HG02852 (cell line): Measurements from ENCODE around the gene ASCC1.

Experiments
- ATAC-seq: cut with Tn5 transposase; IDR thresholded peaks from one replicate; pipeline ENCODE4 v1.9.1; 2021; ENCODE audit warnings: mild to moderate bottlenecking, moderate library complexity; ENCODE audit not compliant: unreplicated experiment

Gene ASCC1, protein sequence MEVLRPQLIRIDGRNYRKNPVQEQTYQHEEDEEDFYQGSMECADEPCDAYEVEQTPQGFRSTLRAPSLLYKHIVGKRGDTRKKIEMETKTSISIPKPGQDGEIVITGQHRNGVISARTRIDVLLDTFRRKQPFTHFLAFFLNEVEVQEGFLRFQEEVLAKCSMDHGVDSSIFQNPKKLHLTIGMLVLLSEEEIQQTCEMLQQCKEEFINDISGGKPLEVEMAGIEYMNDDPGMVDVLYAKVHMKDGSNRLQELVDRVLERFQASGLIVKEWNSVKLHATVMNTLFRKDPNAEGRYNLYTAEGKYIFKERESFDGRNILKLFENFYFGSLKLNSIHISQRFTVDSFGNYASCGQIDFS

DNA sequence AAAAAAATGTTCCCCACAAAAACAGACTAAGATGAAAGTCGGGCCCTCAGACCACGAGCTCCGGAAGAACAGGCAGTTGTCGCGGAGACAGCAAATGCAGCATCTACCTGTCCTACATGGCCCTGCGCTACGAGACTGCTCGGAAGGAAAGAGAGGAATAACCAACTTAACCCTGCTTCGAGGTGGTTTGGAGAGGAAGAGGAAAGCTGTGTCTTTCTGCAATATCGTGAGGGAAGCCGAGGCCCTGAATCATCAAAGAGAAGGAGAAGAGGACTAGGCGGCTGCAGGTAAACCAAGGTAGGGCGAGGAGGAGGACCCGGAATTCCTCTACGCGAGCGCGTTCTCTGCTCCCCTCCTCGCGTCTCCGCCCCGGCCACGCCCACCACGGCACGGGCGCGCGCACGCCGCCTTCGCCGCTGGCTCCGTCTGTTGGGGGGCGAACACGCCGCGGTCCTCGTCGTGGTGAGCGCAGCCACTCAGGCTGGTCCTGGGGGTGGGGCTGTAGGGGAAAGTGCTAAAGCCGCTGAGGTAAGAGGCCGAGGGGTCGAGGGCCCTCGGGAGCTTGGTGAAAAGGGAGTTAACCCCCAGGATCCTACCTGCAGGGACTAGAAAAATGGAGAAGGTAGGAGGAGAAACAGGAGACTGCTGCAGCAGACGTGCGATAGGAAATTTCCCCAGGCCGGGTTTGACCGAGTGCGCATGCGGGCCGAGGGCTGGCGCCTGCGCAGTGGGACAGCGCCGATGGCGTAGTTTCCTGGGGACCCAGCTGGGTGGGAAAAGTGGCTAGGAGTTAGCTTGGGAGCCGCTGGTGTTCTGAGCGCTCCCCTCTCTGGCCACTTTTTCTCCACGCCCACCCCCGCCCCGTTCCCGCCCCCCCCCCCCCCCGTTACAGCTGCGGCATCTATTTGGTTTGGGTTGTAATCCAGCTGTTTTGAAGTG lies at the start of gene ASCC1, which contains the start of gene ANAPC16:
ASCC1 (minus strand) TSS at position 666 of the 939 bp plus-strand sequence. CDS start 2,978 bp downstream, outside the sequence.
ANAPC16 (plus strand) TSS at position 402 of the 939 bp plus-strand sequence. CDS start 7,903 bp downstream, outside the sequence.
- peak; percentile 82 for ATAC-seq

DNA sequence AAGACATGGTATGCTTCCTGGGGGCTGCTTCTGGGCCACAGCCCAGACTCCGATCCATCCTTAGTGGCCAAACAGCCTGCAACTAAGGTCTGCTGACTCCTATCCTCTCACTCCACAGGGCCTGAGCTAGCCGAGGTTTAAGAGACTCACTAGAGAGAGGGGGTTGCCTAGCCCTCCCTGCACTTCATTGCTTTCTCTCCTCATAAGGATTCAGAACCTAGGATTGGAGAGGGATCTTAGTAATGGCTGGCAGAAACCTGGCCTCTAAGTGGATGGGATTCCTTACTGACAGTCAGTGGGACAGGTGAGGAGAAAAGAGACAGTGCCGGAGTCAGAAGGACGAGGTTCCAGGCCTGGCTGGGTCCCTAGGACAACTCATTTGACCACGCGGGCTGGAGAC lies 49.4 kb upstream of the ASCC1 start:
- ATAC-seq = no peak

DNA sequence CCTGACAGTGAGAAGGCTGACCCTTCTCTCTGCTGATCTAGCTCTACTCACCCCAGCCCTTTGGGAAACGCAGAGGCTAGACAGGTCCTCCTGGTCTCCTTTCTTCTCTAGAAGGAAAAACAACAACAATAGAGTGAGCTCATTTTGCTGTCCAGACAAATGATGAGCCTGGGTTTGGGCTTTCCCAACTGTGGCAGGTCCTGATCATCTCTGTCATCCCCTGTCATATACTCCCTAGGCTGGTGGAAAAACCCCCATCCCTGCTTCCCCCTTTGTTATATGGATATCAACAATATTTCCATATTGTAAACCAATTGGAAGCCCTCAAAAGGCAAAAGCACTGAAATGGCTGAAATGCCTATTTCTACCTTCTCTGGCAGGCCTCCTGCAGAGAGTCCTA lies 48.5 kb upstream of the ASCC1 start:
- no peak for ATAC-seq

DNA sequence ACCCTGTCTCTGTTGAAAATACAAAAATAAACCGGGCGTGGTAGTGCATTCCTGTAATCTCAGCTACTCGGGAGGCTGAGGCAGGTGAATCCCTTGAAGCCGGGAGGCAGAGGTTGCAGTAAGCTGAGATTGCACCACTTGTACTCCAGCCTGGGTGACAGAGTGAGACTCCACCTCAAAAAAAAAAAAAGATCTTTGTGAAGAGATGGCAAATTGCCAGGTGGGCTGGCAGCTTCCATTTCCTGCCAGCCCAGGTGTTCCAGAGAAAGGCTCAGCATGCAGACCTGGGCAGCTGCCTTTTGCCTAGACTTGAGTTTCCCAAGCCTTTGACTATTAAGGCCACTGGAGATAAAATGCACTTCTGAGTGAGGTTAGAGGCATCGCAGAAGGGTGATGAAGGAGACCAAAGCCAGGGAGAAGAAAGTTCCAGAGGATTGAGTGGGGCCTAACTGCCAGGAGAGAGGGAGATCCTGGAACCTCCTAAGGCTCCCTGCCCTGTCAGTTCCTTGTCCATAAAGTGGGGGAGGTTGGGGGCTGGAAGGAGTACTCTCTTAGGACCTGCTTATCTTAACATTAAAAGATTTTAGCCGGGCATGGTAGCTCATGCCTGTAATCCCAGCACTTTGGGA lies 47.7 kb upstream of the ASCC1 start:
- ATAC-seq = no peak

DNA sequence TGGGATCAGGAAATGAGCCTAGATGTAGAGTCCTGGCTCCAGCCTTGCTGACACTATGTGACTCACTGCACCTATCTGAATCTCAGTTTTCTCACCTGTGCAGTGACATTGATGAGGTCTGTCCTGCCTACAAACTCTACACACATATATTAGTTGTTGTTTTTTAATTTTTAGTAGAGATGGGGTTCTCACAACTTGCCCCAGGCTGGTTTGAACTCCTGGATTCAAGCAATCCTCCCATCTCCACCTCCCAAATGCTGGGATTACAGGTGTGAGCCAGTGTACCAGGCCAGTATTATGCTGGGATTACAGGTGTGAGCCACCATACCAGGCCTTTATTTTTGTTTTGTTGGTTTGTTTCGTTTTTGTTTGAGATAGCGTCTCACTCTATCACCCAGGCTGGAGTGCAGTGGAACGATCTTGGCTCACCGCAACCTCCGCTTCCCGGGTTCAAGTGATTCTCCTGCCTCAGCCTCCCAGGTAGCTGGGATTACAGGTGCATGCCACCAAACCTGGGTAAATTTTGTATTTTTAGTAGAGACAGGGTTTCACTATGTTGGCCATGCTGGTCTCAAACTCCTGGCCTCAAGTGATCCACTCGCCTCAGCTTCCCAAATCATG lies 45.8 kb upstream of the ASCC1 start:
- peak; percentile 9 for ATAC-seq

DNA sequence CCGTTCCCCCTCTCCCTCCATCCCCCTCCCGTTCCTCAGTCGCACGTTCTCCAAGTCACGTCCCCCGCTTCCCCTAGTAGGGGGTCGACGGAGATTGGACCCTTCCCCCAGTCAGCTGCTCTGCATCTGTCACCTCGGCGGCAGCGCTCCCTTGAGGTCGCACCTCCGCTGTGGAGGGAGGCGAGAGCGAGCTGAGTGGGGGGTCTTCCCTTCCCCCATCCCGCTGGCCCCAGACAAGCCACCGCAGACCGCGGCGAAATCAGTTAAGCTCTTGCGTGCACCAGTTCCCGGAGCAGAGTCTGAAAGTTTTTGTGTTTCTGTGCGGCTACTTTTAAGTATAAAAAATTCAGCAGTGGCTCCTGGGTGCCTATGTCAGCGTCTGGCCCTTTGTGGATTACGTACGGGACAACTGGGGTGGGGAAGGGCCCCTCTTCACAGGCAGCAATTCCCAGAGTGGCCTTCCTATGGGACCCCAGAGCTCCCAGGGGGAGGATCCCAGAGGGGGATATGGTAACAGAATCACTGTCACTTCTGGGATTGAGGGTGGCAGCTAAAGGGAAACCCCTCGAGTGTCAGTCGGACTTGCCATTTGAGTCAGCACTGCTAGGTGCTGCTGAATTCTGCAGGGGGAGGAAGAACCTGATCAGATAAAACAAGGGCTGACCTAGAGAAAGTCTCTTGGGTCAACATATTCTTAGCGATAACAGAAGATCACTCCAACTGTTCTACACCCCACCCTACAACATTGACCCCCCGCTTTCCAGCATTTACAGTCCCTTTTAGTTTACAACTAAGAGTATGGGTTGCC lies 45.1 kb upstream of the ASCC1 start:
- peak; percentile 47 for ATAC-seq

DNA sequence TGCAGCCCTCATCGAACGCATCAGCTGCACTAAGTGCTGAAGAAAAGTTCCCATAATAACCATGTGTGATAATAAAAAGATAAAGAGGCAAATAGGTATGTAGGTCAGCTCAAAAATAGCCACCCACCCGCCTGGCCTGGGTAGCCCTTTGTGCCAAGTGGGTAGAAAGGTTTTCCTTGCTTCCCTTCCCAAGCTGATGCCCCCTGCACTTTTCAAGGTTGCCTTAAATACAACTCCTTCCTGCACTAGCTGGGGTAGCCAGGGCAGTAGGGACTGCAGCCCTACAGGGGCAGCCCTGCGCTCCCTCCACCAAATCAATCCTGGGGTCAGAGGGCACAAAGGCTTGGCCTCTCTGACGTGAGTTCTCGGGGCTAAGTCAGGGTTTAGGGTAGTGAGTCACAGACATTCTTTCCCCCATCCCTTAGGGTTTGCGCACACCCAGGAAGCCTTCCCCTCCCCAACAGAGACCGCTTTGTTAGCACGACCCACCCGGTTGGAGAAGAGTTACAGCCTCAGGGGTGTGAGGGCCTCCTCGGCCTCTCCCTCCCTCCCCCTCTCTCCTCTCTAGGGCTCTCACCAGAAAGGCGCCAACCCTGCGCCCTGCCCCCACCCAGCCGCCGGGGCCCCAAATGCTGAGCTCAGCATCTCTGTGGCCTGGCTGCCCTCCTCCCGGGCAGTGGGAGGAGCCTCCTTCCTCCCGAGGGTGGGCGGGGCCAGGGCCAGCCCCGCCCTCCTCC lies 44.3 kb upstream of the ASCC1 start:
- peak; percentile 42 for ATAC-seq

DNA sequence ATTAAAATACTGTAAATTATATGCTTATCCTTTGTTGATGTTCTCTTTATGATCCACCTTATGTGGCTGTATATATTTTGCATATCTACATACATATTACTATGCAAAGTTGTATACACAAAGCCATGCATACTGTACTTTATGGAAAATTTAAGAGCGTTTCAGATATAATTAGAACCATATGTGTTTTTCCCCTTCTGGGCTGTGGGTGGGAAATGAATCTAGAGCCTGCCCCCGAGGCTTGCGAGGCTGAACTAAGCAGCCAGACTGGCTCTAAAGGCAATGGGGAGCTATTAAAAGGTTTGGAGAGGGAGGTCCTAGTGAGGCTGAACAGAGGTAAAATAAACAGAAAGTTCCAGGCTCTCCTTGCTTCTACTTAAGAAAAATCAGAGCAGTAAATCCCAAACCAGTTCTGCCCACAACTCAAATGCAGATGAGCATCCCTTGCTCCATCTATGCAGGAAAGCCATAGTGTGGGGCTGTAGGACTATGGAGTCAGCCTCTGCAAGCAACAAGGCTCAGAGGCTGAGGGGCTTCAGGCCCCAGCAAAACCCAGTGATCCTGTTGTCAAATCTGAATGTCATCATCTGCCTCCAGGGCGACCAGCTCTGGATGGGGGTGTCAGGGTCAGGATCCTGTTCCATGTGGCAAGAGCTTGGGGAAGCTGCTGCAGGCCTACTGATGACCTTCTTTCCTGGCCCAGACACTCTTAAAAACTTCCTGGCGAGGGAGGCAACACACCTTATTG lies 43.6 kb upstream of the ASCC1 start:
- no peak for ATAC-seq

DNA sequence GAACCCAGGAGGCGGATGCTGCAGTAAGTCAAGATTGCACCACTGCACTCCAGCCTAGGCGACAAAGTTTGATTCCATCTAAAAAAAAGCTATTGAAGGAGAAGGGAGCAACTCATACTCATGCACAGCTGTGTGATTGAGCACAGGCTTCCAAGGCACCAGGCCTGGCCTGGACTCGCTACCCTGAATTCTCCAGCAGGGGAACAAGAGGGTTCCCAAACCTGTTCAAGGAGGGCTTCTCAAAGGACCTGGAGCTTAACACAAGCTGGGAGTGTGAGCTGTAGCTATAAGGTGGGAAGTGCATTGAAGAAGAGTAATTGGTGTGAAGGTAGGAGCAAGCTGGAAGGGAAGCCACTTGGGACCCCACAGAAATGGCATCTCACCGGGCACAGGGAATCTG lies 42.5 kb upstream of the ASCC1 start:
- ATAC-seq = no peak

DNA sequence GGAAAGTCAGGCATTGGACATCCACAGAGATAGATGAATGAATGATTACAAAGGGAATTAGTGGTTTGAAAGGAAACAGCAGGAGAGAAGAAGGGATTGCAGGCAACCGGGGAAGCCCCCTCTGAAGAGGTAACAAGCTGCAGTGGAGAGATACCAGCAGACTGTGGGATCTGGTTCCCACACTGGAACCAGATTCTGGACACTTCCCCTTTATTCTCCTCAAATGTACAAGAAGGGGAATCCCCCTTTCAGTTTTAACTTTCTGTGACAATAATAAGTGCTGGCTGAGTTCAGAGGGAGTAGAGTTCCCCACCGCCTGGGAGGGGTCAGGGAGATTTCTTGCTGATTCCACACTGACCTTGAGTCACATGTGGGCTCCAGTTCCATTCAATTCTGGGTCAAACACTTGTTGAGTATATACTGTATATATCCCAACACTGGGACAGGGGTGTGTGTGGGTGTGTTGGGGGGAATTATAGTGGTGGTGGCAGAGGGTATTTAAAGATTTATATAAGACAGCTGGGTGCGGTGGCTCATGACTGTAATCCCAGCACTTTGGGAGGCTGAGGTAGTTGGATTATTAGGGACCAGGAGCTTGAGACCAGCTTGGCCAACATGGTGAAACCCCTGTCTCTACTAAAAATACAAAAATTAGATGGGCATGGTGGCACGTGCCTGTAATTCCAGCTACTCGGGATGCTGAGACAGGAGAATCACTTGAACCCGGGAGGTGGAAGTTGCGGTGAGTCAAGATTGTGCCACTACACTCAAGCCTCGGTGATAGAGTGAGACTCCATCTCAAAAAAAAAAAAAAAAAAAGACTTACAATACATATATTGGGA lies 41.2 kb upstream of the ASCC1 start:
- no peak for ATAC-seq

DNA sequence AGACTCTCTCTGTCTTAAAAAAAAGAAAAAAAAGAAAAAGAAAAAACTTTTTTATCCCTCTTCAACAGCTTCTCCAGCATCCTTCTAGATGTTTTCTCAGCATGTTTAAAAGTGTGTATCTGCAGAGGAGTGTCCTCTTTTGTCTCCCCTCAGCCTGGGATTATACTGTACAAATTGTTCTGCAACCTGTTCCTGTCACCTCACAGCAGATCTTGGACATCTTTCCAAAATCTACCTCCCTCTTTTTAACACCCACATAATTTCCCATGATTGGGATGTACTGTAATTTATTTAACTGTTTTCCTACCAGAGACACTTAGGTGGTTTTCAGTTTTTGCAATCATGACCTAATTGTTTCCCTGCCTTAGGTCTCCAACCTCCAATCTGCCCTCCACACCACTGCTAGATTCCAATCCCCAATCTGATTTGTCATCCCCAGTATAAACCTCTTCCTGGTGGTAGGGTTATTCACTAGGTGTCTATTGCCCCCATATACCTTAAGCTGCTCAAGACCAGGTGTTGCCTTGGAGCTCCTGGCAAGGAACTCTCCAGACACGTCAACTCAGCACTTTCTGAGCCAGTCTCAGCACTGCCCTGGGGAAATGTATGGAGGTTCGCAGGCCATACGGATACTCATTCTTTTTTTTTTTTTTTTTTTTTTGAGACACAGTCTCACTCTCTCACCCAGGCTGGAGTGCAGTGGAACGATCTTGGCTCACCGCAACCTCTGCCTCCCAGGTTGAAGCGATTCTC lies 40.1 kb upstream of the ASCC1 start:
- ATAC-seq = no peak

DNA sequence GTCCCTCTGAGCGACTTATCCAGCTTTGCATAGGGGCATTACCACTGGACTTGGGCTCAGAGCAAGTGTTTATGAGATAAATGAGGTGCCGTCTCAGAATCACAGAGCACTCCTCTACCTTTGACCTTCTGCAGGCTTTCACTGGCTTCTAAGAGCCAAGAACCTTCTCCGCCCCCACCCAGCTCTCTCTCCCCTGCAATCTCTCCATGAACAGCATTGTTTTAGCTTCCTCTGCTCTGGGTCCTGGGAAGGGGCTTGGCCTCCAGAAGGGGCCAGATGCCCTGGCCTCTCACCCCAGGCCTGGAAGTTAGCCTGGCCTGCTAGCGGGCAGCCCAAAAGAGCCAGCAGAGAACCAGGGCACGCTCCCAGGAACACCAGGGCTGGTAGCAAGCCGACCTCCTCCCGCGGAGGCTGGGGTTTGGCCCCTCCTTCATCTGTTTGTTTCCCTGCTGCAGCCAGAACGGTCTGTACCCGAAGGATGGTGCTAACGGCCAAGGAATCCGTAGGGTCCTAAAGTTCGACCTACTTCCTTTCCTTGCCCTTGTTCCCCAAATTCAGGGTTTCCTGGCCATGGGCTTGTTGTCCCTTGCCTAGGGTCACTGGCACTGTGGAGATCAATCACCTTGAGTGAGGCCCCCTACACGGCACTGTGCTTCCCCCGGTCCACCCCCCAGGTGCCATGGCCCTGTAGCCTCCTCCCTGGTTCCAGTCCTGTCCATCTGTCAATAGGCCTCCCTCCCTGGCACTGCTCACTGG lies 38.9 kb upstream of the ASCC1 start:
- no peak for ATAC-seq

DNA sequence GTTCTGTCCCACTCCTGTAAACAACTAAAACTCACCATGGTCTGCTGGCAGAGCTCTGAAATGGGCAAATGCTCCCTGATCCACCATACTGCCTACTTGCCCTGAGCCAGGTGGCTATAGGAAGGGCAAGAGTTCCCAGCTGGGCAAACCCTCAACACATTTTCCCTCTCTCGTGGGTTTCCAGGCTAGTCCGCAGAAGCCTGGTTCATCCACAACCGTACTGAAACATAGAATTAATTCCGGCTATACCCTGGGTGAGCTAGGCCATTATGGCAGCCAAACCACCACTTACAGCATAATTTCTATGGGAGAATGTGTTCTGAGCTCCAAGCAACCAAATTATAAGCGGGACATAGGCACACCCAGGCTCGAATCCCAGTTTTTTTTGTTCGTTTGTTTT lies 37.5 kb upstream of the ASCC1 start:
- ATAC-seq = no peak

DNA sequence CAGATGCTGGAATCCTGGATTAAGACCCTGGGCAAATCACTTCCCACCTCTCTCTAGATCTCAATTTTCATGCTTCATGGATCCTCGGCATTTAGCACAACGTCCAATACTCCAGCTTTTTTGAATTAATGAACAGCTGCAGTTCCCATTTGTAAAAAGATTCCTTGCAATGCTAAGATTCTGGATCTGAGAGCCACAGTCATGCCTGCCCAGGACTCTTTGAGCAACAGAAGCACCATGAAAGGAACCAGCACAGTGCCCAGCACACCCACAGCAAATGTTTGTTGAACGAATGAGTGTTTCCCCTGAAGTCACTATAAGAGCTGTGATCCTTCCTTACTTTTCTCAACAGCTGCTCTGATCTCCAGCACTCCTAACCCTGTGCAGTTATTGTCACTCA lies 36.9 kb upstream of the ASCC1 start:
- ATAC-seq = no peak

DNA sequence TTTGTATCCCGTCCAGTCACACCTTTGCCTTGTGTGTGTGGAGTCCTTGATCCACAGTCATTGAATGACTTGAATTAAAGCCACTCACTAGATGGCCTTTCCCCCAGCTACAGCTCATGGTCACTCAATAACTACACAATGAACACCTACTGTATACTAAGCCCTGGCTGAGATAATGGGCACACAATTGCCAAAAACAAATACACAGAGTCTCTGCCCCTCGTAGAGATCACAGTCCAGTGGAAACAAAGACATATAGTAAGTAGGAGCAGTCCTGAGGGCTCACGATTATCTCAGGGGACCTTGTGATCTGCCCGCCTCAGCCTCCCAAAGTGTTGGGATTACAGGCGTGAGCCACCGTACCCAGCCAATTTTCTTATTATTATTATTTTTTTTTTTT lies 35.6 kb upstream of the ASCC1 start:
- ATAC-seq = no peak

DNA sequence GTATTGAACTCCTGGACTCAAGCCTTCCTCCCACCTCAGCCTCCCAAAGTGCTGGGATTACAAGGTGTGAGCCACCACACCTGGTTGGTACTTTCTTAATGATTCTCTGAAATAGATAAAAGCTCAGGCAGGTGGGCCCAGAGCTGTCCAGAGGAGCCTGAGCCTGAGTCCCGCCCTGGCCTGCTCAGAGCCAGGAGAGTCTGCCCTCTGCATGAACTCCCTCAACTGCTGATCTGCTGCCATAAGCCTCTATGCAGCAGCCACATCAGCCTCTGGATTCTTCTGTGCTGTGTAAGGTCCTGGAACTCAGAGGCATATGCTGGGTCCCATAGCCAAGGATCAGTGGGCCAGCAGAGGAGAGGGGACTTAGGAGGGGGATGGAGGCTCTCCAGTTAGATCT lies 34.6 kb upstream of the ASCC1 start:
- ATAC-seq = no peak
